Thyroid gland (tissue), 4 donors: ENCODE measurements around the gene TTLL8. TPM values are rescaled to one million over a fixed set of nuclear protein-coding genes. Genes with fewer than 3 reads are reported as not detected.

Experiments used
- DNase-seq, 2 donors: peaks; one replicate each; pipeline ENCODE4 v3.0.0-alpha.2; 2019
- H3K27ac ChIP-seq, 3 donors: fragments of 200-600 bp; sonication (generic); 1 replicate in 2 of 3; 2 replicates in 1 of 3; pipeline ENCODE4 v1.5.1; 2016 to 2019; ENCODE audit warnings: mild to moderate bottlenecking in 1 of 3, moderate library complexity in 1 of 3
- H3K27me3 ChIP-seq: fragments of 200-600 bp; sonication (generic); one replicate; pipeline ENCODE4 v1.5.1; 2019
- H3K36me3 ChIP-seq, 2 donors: fragments of 200-600 bp; sonication (generic); one replicate each; pipeline ENCODE4 v1.5.1; 2016 to 2019
- H3K4me1 ChIP-seq, 2 donors: fragments of 200-600 bp; sonication (generic); one replicate each; pipeline ENCODE4 v1.5.1; 2017 to 2019
- H3K4me3 ChIP-seq, 3 donors: fragments of 200-600 bp; sonication (generic); replicated peaks in 1 of 3; 1 replicate in 2 of 3; 2 replicates in 1 of 3; pipeline ENCODE4 v1.5.1; 2016; ENCODE audit warnings: mild to moderate bottlenecking in 1 of 3
- H3K9me3 ChIP-seq: fragments of 200-600 bp; sonication (generic); one replicate; pipeline ENCODE4 v1.5.1; 2017
- CTCF ChIP-seq, 6 experiments: fragments of 200-600 bp in 3 of 6; fragments of 450-650 bp in 3 of 6; sonication (generic) in 3 of 6; IDR thresholded peaks; one replicate each; pipeline ENCODE4 v1.5.1; 2016 to 2019; ENCODE audit warnings: antibody characterized with exemption in 6 of 6, mild to moderate bottlenecking in 2 of 6, inconsistent platforms in 1 of 6, moderate library complexity in 1 of 6
- POLR2A ChIP-seq, 2 donors: fragments of 450-650 bp; IDR thresholded peaks; one replicate each; pipeline ENCODE4 v1.6.1; 2017; ENCODE audit warnings: antibody characterized with exemption in 2 of 2, mild to moderate bottlenecking in 2 of 2, moderate library complexity in 1 of 2
- WGBS, 2 donors: methylation state at CpG; one replicate each; pipeline ENCODE4 v1.1.5; 2017; 5-methylcytosine and 5-hydroxymethylcytosine counted together
- intact Hi-C: fragments of 100-400 bp; cut with DNase I; formaldehyde crosslinking; loops from one replicate; pipeline ENCODE4 v1.15.1; 2023
- total RNA-seq, 4 donors: library from RNA; depleted of rRNA; stranded (reverse); fragments of >200 nt; gene quantifications; one replicate each; pipeline ENCODE4 v1.2.3, GENCODE V29; 2016

TTLL8 gene
- total RNA-seq, 4 donors from 2014 or later: not detected

- no peak overlapping the region for H3K4me3 ChIP-seq
- no peaks in the 10 kb centered on the region for H3K36me3 ChIP-seq
- no peak for DNase-seq
- H3K4me1 ChIP-seq: peaks cover 12 to 16% of the 10 kb centered on the region in 2 donors
- H3K9me3 ChIP-seq: no peaks in the 10 kb centered on the region
- no peak overlapping the region for H3K27ac ChIP-seq
- TF ChIP-seq POLR2A (IDR thresholded peaks at IDR 0.05) (no peak), CTCF (IDR thresholded peaks at IDR 0.05) (no peak)
- H3K27me3 ChIP-seq: no peaks in the 10 kb centered on the region
- intact Hi-C loops: no loop called here
- WGBS, 2 donors: 88 to 92% methylated on average over 13 of the region's 14 CpGs
Measured at GRCh38 chr22:50057278-50058060, 629 bp downstream of the TTLL8 start.

GRCh38 chr22:50056214-50056972 lies 1.7 kb downstream of the TTLL8 start:
- no peaks in the 10 kb centered on the region for H3K9me3 ChIP-seq
- WGBS, 2 donors: 73 to 81% methylated on average over 31 to 34 of the region's 34 CpGs
- TF ChIP-seq POLR2A (IDR thresholded peaks at IDR 0.05) (no peak), CTCF (IDR thresholded peaks at IDR 0.05) (no peak)
- H3K36me3 ChIP-seq: no peaks in the 10 kb centered on the region
- intact Hi-C loops: no loop called here
- H3K27ac ChIP-seq: no peak overlapping the region
- no peaks in the 10 kb centered on the region for H3K27me3 ChIP-seq
- DNase-seq: no peak
- peaks cover 12 to 16% of the 10 kb centered on the region in 2 donors for H3K4me1 ChIP-seq
- no peak overlapping the region for H3K4me3 ChIP-seq

- TF ChIP-seq CTCF (IDR thresholded peaks at IDR 0.05): no peak
- TF ChIP-seq POLR2A (IDR thresholded peaks at IDR 0.05): no peak
- DNase-seq: no peak
- intact Hi-C loops: no loop called here
- Histone ChIP-seq H3K27ac (no peak overlapping the region), H3K27me3 (no peaks in the 10 kb centered on the region), H3K9me3 (no peaks in the 10 kb centered on the region), H3K4me3 (no peak overlapping the region), H3K4me1 (peaks cover 4 to 6% of the 10 kb centered on the region in 2 donors), H3K36me3 (no peaks in the 10 kb centered on the region)
- 94% methylated on average over 18 of the region's 18 CpGs for WGBS, 2 donors
Measured at GRCh38 chr22:50053861-50054260, 4.2 kb downstream of the TTLL8 start.

- H3K27me3 ChIP-seq: no peaks in the 10 kb centered on the region
- no peak for DNase-seq
- no peaks in the 10 kb centered on the region for H3K4me1 ChIP-seq
- no peaks in the 10 kb centered on the region for H3K9me3 ChIP-seq
- intact Hi-C loops: no loop called here
- no peaks in the 10 kb centered on the region for H3K36me3 ChIP-seq
- WGBS, 2 donors: 88 to 93% methylated on average over 17 to 18 of the region's 18 CpGs
- H3K4me3 ChIP-seq: no peak overlapping the region
- TF ChIP-seq POLR2A (IDR thresholded peaks at IDR 0.05): no peak
- TF ChIP-seq CTCF (IDR thresholded peaks at IDR 0.05): no peak
- no peak overlapping the region for H3K27ac ChIP-seq
Measured at GRCh38 chr22:50051930-50052329, 6.2 kb downstream of the TTLL8 start.
